HG03342 (cell line): Measurements from ENCODE around the gene IL1RAPL1.

Experiments
- ATAC-seq: cut with Tn5 transposase; IDR thresholded peaks from one replicate; pipeline ENCODE4 v1.9.1; 2021; ENCODE audit warnings: mild to moderate bottlenecking, moderate library complexity; ENCODE audit not compliant: unreplicated experiment

Gene IL1RAPL1

DNA sequence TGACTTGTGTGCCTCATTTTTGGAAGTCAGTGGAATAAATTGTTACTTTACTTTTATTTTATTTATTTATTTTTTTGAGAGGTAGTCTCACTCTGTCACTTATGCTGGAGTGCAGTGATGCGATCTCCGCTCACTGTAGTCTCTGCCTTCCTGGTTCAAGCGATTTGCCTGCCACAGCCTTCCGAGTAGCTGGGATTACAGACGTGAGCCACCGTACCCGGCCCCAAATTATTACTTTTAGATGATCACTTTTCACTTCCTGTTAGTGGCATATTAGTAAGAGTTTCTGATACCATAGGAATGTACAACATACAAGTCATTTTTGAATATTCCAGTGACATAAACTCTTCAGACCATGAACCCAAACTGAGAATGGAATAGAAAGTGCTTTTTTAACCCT lies 1017.1 kb downstream of the IL1RAPL1 start:
- ATAC-seq = no peak

DNA sequence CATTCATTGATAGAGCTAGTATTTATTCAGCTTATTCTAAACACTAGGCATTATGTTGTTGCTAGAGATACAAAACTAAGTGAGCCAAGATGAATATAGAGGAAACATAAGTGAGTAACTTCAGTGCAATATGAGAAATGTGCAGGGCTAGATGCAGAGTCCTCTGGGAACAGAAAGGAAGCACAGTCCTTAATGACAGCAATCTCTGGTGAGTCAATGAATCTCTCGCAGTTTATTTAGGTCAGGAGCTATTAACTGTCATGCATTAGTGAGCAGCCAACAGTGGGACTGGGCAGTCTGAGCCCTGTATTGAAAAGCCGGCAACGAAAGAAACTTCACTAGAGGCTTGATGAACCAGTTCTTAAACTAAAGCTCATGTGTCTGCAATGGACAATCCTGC lies 1030.0 kb downstream of the IL1RAPL1 start:
- no peak for ATAC-seq

DNA sequence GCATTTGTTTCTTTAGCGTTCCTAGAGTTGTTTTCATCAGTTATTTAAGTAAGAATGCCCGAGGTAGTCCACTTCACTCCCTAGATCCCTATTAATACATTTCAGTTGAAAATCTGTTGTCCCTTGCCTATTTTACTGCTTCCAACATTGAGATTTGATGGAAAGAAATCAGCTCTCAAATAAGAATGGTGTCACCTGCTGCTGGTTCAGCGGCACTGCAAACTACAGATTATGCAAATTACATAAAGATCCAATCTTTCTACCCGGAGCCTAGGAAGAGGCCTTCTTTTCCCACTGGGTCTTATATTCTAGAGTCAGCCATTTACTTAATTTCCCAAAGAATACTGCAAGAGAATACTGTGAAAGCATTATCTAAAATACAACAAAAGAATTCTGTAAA lies 1030.5 kb downstream of the IL1RAPL1 start:
- no peak for ATAC-seq

DNA sequence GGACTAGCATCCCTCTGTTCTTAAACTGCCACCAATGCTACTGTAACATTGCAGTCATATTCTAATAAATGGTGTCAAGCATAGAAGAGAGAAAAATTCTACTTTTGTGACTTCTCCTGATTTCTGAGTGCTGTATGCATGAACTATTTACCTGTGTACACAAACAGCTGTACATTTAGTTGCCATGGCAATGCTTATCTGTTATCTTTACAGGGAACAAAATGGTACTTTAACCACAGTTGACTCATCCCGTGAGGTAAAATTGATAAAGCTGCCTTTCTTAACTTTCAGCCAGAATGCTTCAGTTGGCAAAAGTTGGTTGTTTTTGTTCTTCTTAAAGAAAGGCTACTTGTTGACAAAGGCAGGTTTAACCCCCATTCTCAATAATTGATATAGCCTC lies 1040.6 kb downstream of the IL1RAPL1 start:
- peak; percentile 65 for ATAC-seq

DNA sequence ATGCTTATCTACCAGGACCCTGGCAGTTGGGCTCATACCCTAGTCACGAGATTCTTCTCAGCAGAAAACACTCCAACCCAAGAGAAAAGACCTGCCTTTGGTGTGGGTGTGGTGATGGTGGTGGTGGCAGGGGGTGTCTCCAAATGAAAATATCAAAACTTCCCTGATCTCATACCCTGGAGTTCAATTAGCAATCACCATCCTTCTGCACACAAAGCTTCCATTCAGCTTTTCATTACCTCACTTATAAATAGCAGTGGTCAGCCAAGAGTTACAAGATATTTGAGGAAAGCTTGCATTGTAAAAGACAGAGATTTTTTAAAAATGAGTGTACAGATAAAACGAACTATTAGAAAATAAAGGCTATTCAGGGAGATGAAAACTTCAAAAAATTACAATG lies 1047.3 kb downstream of the IL1RAPL1 start:
- no peak for ATAC-seq

- ATAC-seq = no peak
These were observed 1049.1 kb downstream of the IL1RAPL1 start for GRCh38 chrX:29636331-29636730.

- ATAC-seq = no peak
These were observed 1052.9 kb downstream of the IL1RAPL1 start for GRCh38 chrX:29640106-29640505.

DNA sequence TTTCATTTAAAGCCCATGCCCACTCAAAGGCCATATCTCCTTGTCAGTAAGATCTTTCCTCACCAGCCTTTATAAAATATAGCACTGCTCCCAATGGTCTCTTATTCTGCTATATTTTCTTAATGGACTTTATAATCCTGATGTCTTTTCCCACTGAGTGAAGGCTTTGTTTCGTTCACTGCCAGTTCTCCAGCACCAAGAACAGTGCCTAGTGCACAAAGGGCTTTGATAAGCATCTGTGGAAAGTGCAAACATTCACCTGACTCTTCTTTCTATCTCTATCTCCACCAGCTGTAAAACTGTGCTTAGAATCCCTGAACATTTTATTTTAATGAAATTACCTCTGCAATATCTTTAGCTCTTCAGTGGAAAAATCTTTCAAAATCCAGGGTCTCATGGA lies 1054.2 kb downstream of the IL1RAPL1 start:
- ATAC-seq = no peak

DNA sequence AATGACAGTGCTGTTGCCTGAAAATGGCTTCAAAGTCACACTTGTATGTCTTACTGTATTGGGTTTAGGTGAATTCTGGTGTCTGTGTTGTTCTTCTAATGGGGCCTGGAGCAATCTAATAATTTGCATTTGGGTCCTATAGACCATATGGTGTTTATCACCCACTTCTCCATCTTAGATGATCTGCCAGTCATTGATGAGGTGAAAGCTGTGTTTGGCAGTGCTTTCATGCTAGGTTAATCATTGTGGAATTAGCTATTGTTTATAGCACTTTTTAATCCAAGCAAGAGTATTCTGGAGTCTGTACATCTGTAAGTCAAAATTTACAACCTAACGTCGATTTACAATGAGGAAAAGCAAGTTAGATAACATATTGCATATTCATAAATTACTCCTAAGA lies 1055.9 kb downstream of the IL1RAPL1 start:
- ATAC-seq = no peak

DNA sequence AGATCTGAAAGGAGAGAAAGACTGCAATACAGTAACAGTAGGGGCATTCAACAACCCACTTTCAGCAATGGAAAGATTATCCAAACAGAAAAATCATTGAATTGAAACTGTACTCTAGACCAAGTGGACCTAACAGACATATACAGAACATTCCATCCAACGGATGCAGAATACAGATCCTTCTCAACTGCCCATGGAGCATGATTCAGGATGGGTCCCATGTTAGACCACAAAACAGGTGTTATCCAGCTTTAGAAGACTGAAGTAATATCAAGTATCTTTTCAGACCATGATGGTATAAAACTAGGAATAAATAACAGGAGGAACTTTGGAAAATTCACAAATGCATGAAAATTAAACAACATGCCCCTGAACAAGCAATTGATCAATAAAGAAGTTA lies 1060.9 kb downstream of the IL1RAPL1 start:
- ATAC-seq = no peak

- no peak for ATAC-seq
These were observed 1065.2 kb downstream of the IL1RAPL1 start for GRCh38 chrX:29652484-29652883.

DNA sequence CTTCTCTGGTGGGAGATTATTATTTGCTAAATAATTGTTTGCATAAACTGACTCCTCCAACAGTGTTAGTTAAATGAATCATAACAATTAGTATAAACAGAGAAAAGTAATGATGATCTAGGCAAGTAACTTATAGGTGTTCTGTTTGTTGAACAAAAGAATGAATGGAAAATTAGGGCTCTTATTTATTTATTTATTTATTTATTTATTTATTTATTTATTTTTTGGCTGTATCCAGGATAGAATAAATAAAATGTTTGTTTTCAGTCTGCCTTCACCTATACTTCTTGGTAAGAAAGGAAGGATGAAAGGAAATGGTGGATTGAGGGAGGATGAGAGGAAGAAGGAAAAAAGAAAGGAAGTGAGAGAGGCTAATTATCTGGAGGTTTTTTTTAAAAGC lies 1066.5 kb downstream of the IL1RAPL1 start:
- no peak for ATAC-seq

DNA sequence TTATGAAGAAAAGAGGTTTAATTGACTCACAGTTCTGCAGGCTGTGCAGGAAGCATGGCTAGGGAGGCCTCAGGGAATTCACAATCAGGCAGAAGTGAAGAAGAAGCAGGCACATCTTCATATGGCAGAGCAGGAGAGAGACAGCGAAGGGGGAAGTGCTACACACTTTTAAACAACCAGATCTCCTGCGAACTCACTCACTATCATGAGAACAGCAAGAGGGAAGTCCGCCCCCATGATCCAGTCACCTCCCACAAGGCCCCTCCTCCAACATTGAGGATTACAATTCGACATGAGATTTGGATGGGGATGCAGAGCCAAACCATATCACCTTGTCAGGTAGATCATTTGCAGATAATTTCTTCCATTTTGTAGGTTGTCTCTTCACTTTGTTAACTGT lies 1072.7 kb downstream of the IL1RAPL1 start:
- no peak for ATAC-seq

- ATAC-seq = no peak
These were observed 1074.0 kb downstream of the IL1RAPL1 start for GRCh38 chrX:29661290-29661689.

GRCh38 chrX:29662101-29662500 lies 1074.9 kb downstream of the IL1RAPL1 start:
- ATAC-seq = no peak

DNA sequence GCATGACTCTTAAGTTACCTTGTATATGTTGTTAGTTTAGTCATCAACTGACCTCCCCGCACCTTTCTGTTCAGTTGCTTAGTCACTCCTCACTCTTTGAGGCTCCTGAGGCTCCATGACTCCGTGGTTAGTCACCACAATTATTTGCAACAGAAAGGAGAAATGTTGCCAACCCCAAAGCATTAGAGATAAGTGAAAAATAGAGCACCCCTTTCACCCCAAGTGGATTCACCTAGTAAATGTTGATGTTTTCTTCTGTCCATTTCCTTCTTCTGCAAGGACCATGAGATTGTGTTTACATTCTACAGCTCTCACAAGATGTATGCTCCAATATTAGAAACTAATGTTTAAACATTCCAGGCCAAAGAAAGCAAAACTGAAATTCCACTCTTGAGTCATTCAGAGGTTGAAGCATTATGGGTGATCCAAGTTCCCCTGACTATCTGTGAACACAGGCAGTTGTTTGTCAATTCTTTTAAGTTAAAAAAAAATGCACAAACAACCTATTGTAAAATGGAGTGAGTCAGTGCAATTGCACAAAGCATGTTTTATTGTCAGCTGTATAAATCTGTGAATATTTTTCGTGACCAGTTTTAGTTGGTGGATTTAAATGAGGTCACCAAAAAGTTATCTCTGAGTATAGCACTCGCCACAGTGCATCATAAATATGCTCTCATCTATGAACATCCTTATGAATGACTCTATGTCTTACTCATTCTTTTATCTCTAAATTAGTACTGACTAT lies 1075.7 kb downstream of the IL1RAPL1 start:
- ATAC-seq = peak; percentile 79

GRCh38 chrX:29665532-29665931 lies 1078.3 kb downstream of the IL1RAPL1 start:
- ATAC-seq = no peak

- no peak for ATAC-seq
These were observed 1079.1 kb downstream of the IL1RAPL1 start for GRCh38 chrX:29666366-29666765.

DNA sequence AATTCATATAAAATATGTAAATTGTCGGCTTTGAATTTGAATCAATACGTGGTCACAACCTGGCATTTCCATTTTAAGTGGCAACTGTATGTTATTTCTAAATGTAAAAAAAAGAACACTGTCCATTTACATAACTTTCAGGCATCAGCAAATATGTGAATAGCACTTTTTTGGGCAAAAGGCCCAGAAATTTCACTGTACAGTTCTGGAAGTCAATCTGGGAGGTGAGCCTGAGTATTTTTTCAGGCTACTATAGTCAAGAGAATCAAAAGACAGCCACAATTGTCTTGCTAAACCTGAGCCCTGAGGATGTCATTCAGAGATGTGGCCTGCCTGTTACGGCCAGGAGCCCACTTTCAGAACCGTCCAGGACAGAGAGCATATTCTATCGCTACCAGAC lies 1084.2 kb downstream of the IL1RAPL1 start:
- no peak for ATAC-seq

DNA sequence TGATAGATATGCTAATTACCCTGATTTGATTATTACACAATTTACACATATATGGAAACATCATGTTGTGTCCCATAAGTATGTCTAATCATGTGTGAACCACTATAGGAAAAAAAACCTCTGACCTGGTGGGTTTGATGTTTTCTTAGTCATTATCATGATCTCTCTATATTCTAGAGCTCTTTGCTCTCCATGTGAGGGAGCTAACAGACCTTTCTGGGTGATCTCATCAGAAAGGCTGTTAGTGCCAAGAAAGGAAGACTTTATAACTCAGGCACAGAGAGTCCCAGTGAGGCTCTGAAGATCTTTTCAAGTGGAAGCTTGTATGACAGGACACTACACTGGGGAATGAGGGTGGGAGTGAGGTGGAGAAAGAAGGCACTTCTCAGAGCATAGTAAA lies 1100.4 kb downstream of the IL1RAPL1 start:
- ATAC-seq = no peak

DNA sequence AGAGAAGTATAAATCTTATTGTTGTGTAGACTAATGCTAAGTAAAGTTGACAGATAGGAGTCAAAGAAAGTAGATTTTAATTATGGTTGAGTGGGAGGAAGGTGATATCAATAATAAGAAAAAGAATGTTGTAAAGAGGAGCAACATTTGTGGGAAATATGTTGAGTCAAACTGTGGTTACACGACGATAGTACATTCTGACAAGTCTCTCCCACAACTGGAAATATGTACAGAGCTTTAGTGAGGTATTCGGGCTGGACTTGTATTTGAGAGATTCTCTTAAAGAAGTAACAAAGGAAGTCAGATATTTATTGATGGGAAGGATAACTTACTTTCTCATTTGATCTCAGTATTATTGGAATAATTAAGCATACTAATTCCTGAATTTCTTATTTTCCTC lies 1102.8 kb downstream of the IL1RAPL1 start:
- no peak for ATAC-seq

- no peak for ATAC-seq
These were observed 1103.8 kb downstream of the IL1RAPL1 start for GRCh38 chrX:29691044-29691443.

GRCh38 chrX:29693912-29694311 lies 1106.7 kb downstream of the IL1RAPL1 start:
- no peak for ATAC-seq
